ENCODE measurements around the gene DYNC2H1.

Gene DYNC2H1

DNA sequence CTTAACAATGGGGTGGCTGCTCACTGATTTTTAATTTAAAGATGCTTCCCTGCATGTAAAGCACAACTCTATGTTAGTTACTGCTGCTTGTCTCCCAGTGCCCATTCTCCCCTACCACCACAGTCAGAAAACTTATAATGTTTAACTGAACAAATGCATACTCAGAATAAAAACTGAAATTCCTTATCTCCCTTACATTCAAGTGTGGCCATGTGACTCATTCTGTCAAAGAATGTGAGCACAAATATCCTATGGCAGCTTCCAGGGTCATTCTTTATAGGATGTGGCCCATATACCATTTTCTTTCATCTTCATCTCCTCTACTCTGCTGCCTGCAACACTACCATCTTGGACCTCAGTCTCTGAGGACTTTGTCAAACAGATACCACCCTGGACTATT lies 374.8 kb downstream of the DYNC2H1 start:
- DNase-seq = no peak

DNA sequence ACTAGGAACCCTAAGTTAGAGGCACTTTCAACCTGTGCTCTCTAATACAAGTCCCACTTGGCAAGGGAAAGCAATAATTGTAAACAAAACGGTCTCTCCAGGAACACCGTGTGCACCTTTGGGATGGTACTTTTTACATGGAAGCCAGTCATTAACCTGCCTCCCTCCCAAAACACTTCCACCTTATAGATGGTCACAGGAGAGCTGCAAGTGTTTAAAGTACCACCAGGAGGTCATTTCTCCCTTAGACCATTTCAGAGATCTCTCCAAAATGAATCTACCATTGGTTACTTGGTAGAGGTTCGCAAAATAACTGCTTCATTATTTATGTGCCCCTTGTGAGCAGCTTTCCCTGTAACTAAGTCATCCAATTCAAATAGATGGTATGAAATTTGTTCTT lies 375.3 kb downstream of the DYNC2H1 start:
- DNase-seq = no peak

DNA sequence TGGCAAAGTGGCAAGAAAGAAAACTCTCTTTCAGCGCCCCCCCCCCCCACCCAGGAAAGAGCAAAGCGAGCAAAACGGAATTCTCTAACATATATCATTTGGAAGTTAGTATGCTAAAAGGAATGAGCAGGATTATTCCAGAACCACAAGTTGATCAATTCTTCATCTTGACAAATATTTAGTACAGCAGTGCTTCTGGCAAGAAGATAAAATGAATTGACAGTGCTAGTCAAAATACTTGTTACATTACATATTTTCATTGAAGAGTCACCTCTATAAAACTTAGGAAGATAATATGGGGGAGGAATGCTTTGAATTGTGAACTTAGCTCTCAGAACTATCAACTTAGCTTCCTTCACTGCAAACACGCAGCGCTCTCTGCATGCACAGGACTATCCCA lies 377.4 kb downstream of the DYNC2H1 start:
- DNase-seq = no peak

DNA sequence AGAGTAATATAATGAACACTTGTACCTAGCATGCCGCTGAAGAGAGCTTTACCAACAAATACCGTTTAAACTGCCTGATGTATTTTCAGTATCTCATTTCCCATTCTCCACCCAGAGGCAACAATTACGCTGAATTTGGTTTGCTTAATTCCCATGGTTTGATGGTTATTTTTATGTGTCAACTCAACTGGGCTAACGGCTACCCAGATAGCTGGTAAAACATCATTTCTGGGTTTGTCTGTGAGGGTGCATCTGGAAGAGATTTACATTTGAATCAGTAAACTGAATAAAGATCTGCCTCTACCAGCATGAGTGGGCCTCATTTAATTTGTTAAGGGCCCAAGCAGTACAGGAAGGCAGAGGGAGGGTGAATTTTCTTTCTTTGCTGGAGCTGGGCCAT lies 377.9 kb downstream of the DYNC2H1 start:
- no peak for DNase-seq

DNA sequence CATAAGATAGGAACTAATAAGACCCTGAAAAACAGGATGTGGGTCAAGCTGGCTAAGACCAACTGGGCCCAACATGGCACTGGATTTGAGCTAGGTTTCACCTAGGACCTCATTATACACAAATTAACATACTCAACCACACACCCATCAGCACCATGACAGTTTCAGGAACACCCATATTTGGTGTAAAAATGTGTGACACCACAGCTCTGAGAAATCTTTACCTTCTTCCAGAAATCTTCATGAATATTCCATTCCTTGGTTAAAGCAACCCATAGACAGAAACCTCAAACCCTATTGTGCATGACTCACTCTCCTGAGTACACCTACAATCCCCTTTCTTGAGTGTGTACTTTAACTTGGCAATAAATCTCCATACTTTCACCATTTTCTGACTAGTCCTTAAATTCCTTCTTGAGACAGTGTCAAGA lies 378.8 kb downstream of the DYNC2H1 start:
- DNase-seq = no peak

DNA sequence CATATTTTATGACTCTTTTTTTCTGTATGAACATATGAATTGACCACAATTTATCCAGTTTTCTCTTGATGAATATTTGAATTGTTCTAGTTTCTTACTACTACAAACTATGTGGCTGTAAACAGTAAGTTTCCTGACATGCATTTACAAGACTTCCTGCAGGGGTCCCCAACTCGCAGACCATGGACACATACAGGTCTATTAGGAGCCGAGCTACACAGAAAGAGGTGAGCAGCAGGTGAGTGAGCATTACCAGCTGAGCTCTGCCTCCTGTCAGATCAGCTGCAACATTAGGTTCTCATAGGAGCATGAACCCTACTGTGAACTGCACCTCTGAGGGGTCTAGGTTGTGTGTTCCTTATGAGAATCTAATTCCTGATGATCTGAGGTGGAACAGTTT lies 379.4 kb downstream of the DYNC2H1 start:
- no peak for DNase-seq

DNA sequence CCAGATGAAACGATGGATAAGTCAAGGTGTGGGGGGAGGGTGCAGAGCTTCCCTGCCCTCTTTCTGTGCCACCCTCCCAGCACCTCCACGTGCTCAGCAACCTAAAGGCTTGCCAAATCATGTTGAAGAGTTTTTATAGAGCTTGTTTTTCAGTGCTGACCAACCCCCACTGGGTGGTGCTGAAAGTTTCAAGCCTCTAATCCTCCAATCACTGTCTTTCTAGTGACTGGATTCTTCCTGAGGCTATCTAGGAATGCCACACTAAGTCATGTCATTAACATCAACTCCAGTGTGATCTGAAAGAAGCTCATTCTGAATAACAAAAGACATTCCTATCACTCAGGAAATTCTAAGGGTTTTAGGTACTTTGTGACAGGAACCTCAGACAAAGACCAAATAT lies 382.6 kb downstream of the DYNC2H1 start:
- no peak for DNase-seq

DNA sequence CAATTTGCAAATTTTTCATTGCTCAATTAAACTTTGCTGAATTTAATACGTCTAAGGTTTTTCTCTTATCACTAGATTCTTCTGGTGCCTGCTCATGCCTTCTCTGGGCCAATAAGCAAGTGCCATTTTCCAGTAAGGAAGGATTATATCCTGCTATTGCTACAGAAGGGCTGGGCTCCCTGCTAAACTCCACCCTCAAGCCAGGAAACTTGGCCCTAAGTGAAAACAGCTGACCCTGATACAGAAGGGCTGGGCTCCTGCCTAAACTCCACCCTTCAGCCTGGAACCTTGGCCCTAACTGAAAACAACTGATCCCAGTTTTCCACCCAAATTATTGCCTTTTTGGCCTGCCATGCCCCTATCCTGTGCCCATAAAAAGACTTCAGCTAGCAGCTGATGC lies 385.3 kb downstream of the DYNC2H1 start:
- no peak for DNase-seq

DNA sequence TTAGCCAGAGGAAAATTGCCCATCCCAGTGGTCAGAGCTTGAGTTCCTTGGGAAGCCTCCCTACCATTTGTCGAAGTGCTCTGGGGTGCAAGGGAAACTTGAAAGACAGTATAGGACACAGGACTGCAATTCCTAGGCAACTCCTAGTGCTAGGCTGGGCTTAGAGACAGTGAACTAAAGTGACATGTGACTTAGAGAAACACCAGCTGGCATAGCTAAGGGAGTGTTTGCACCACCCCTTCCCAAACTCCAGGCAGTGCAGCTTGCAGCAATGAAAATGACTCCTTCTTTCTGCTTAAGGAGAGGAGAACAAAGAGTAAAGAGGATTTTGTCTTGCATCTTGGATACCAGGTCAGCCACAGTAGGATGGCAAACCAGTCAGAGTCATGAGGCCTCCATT lies 388.0 kb downstream of the DYNC2H1 start:
- no peak for DNase-seq

DNA sequence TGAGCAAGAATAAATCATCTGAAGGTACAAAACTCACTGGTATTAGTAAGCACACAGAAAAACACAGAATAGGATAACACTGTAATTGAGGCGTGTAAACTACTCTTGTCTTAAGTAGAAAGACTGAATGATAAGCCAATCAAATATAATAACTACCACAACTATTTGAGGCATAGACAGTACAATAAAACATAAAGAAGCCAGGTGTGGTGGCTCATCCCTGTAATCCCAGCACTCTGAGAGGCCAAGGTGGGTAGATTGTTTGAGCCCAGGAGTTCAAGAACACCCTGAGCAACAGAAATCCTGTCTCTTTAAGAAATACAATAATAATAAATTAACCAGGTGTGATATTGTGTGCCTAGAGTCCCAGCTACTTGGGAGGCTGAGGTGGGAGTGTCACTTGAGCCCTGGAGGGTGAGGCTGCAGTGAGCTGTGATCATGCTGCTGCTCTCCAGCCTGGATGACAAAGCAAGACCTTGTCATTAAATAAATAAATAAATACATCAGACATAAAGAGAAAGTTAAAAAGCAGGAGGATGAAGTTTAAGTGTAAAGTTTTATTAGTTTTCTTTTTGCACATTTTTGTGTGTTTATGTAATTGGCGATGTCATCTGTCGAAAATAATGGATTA lies 390.6 kb downstream of the DYNC2H1 start:
- DNase-seq = no peak

DNA sequence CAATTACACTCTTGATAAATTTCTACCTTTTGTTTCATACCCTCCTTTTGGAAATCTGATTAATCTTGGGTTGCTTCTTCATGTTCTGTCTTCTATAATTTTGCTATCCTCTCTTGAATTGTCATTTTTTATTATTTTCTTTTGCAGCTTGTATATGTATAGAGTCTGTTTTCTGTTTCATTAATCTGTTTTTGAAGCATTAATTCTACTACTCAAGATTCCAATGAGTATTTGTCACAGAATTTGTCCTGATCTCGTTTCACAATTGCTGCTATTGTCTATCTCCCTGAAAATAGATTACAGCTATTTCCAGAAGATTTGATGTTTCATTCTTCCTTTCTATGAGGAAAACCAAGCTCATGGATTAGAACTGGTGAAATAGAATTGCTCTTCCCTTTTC lies 406.1 kb downstream of the DYNC2H1 start:
- DNase-seq = no peak

DNA sequence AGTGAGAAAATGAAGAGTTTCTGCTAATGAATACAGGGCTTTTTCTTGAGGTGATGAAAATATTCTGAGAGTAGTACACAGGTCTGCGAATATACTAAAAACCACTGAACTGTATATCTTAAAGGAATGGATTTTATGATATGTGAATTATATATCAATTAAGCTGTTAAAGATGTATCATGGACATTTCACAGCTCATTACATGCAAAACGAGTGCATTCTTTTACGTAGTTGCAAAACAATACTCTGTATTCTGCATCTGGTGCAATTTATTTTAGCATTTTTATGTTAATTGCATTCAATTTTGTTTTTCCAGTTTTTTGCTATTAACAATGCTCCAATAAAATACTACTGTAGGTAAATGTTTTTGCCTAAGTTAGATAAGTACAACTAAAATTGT lies 411.6 kb downstream of the DYNC2H1 start:
- DNase-seq = no peak

DNA sequence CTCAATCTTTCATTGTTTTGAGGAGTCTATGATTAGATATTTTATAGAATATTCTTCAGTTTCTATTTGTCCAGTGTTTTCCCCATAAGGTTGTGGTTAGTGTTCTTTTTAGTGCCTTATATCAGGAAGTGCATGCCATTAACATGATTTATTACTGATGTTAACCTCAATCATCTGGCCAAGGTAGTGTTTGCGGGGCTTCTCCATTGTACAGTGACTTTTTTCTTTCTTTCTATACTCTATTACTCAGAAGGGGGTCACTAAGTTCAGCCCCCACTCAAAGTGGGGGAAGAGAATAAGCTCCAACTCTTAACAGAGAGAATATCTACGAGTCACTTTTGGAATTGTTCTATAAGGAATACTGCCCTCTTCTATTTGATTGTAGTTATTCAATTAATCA lies 415.8 kb downstream of the DYNC2H1 start:
- DNase-seq = peak; percentile 16

DNA sequence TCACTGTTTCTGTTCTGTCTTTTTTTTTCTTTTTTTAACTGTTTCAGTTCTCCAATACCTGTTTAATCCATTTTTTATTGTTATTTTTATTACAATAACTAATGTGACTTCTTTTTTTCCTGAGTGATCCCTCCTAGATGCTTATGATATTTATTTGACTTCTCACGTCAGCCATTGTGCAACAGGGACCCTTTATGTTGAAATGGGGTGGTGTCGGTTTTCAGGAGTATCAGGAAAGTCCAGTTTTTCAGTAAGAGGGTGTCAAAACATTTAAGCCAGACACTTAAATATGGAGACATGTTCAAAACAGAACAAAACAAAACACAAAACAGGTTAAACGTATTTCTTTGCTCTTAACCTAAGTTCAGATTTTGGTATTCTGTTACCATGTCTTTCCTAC lies 418.8 kb downstream of the DYNC2H1 start:
- DNase-seq = no peak

DNA sequence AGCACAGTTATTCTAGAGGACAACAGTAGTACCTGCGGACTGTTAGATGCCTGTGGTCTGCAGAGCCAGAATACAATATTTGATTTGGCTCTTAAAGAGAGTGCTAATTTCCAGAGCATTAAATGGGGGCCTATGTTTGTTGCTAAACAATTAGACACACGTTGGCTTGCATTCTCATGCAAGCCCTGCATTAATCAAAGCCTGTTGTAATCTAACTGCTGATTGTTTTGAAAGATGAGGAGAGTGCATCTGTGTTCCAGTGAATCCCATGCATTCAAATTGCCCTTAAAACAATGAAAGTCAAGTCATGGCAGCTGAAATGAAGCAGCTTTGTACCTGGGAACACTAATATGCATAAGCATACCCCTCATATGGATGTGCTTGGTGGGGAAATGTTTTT lies 419.4 kb downstream of the DYNC2H1 start:
- no peak for DNase-seq

DNA sequence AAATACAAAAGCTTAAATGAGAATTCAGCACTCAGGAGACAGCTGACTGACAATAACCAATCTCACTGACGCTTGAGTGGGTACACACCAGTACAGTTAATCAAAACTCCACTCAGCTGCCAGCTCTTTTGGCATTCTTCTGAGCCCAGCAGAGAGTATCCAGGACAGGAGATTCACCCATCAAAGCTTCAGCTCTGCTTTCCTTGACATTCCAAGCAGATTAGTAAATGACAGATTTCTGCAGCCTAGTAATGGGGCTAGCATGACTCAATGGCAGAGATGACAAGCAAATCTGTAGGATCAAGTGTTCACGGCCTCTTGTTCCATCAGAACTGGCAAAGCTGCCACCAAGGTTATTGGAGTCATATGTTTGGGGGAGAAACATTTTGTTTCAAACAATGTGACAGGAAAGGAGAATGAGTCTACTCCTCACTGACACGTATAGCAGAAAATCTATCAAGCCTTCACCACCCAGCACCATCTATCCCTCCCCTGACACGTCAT lies 420.0 kb downstream of the DYNC2H1 start:
- no peak for DNase-seq

Data from DMS153 (cell line).